HepG2 (cell line): ENCODE measurements around the gene NDUFB11. TPM values are rescaled to one million over a fixed set of nuclear protein-coding genes. Genes with fewer than 3 reads are reported as not detected.

Source experiments
- ATAC-seq: fragments of 200-7000 bp; cut with Tn5 transposase; 3 replicates; pipeline ENCODE4 v1.9.1; 2020; ENCODE audit warnings: mild to moderate bottlenecking, moderate library complexity
- BruUV-seq: library from RNA; stranded (reverse); fragments of 400-500 nt; replicated peaks from 2 replicates; lab custom pipeline; 2021; lab: Mats Ljungman, UMichigan
- CTCF ChIA-PET: fragments of 300-600 bp; formaldehyde crosslinking; extraction: SDS; loops from one replicate; lab custom pipeline; 2021; ENCODE audit warnings: low total read pairs, inconsistent platforms, low intra/inter-chr PET ratio; lab: Yijun Ruan, JAX
- POLR2A ChIA-PET: fragments of 350-600 bp; sonication (Branson Sonifier 250); formaldehyde crosslinking; loops from one replicate; lab custom pipeline; 2020; ENCODE audit warnings: antibody characterized with exemption, inconsistent platforms; lab: Yijun Ruan, JAX
- DNase-seq: peaks from one replicate; pipeline ENCODE4 v3.0.0-alpha.2; 2015; ENCODE audit warnings: low spot score
- FAIRE-seq: peaks from 3 replicates; lab custom pipeline; 2011; peaks lifted over from hg19 to GRCh38; lab: Jason Lieb, UNC
- H2AFZ ChIP-seq: one replicate; pipeline ENCODE4 v1.6.1; 2011; ENCODE audit warnings: low read length, inconsistent platforms
- H3K27ac ChIP-seq: fragments of 300-600 bp; 3 replicates; pipeline ENCODE4 v1.8.0; 2011; ENCODE audit warnings: mixed run types, mild to moderate bottlenecking, mixed read lengths, low read length, inconsistent platforms; ENCODE audit not compliant: insufficient read depth; ENCODE audit errors: extremely low read length
- H3K27me3 ChIP-seq, 2 experiments: fragments of 200-600 bp in 1 of 2; 2 replicates in 1 of 2; 3 replicates in 1 of 2; pipeline versions ENCODE4 v1.6.0 to v1.8.0; 2011; ENCODE audit warnings: low read length in 2 of 2, mild to moderate bottlenecking in 2 of 2, moderate library complexity in 2 of 2, inconsistent platforms in 1 of 2; ENCODE audit not compliant: insufficient read depth in 2 of 2, control insufficient read depth in 1 of 2
- H3K36me3 ChIP-seq, 2 experiments: fragments of 200-600 bp in 1 of 2; replicated peaks in 1 of 2; 2 replicates in 1 of 2; 3 replicates in 1 of 2; pipeline versions ENCODE4 v1.5.1 to v1.8.0; 2011; ENCODE audit warnings: low read length in 2 of 2, inconsistent platforms in 1 of 2; ENCODE audit not compliant: insufficient read depth in 2 of 2, control insufficient read depth in 1 of 2
- H3K4me1 ChIP-seq: 2 replicates; pipeline ENCODE4 v1.5.1; 2012; ENCODE audit warnings: low read length, inconsistent platforms; ENCODE audit not compliant: insufficient read depth
- H3K4me2 ChIP-seq: 2 replicates; pipeline ENCODE4 v1.6.0; 2011; ENCODE audit warnings: low read depth, low read length, inconsistent platforms
- H3K4me3 ChIP-seq, 3 experiments: fragments of 200-600 bp in 1 of 3; sonication (generic), shearing (Covaris generic) in 1 of 3; replicated peaks in 1 of 3; 2 replicates each; pipeline ENCODE4 v1.5.1; 2011 to 2016; ENCODE audit warnings: low read length in 3 of 3, inconsistent platforms in 2 of 3, low read depth in 2 of 3, mild to moderate bottlenecking in 2 of 3, control low read depth in 1 of 3, mixed read lengths in 1 of 3; ENCODE audit not compliant: insufficient read depth in 1 of 3
- H3K79me2 ChIP-seq: one replicate; pipeline ENCODE4 v1.6.1; 2011; ENCODE audit warnings: low read length, inconsistent platforms; ENCODE audit not compliant: insufficient read depth
- H3K9ac ChIP-seq: 2 replicates; pipeline ENCODE4 v1.6.0; 2011; ENCODE audit warnings: mild to moderate bottlenecking, low read depth, low read length, inconsistent platforms; ENCODE audit not compliant: insufficient read depth
- H3K9me3 ChIP-seq: 2 replicates; pipeline ENCODE4 v1.5.1; 2012; ENCODE audit warnings: mild to moderate bottlenecking, low read length
- H4K20me1 ChIP-seq: 2 replicates; pipeline ENCODE4 v1.6.0; 2011; ENCODE audit warnings: inconsistent platforms, mild to moderate bottlenecking, low read length, moderate library complexity; ENCODE audit not compliant: insufficient read depth
- HMGXB3 ChIP-seq: sonication (generic); formaldehyde crosslinking; IDR thresholded peaks from 2 replicates; pipeline ENCODE4 v1.4.0; 2020; ENCODE audit warnings: missing genetic modification reagents, borderline replicate concordance
- HOXD1 ChIP-seq: sonication (generic); formaldehyde crosslinking; IDR thresholded peaks from 2 replicates; pipeline ENCODE4 v1.5.0; 2020; ENCODE audit warnings: missing genetic modification reagents
- JDP2 ChIP-seq: sonication (generic); formaldehyde crosslinking; IDR thresholded peaks from 2 replicates; pipeline ENCODE4 v1.8.1; 2022; ENCODE audit warnings: missing genetic modification reagents, borderline replicate concordance
- RBM39 ChIP-seq: fragments of 200-400 bp; formaldehyde crosslinking; IDR thresholded peaks from one replicate; pipeline ENCODE4 v1.6.1; 2018; ENCODE audit warnings: antibody characterized with exemption, mild to moderate bottlenecking, low read depth, low read length; ENCODE audit not compliant: poor library complexity, severe bottlenecking
- ZNF318 ChIP-seq: sonication (generic); formaldehyde crosslinking; IDR thresholded peaks from 2 replicates; pipeline ENCODE4 v1.4.0; 2020; ENCODE audit warnings: mild to moderate bottlenecking, missing genetic modification reagents
- WGBS: methylation state at CpG from one replicate; pipeline ENCODE4 v1.1.6; 2017; ENCODE audit warnings: low lambda C conversion rate; 5-methylcytosine and 5-hydroxymethylcytosine counted together
- in situ Hi-C: cut with HindIII; loops from 2 replicates; pipeline ENCODE4 v1.10.0; 2017; ENCODE audit warnings: low pct_unique_long_range_greater_than_20kb; ENCODE audit not compliant: extremely low pct_ligation_motif_present
- intact Hi-C: fragments of 100-400 bp; cut with micrococcal nuclease; formaldehyde crosslinking; loops from one replicate; pipeline ENCODE4 v1.10.0; 2022; ENCODE audit not compliant: unreplicated experiment
- polyA plus RNA-seq, 8 experiments: library from polyadenylated mRNA; depleted of rRNA in 3 of 8; stranded (reverse) in 7 of 8; unstranded in 1 of 8; fragments of >200 nt; fragmentation: Illumina TruSeq in 4 of 8; extraction: Trizol in 4 of 8; gene quantifications; 2 replicates each; pipeline versions ENCODE4 v1.2.1 to v1.2.3, GENCODE V29; 2011 to 2016; ENCODE audit warnings: low read depth in 4 of 8, missing spikeins in 1 of 8, mixed read lengths in 1 of 8; ENCODE audit not compliant: insufficient read depth in 1 of 8
- total RNA-seq, 5 experiments: library from RNA; depleted of rRNA; stranded (reverse); fragments of >200 nt; fragmentation: Illumina TruSeq; extraction: Trizol; gene quantifications; 2 replicates each; pipeline ENCODE4 v1.2.3, GENCODE V29; 2016; ENCODE audit warnings: low read depth in 1 of 5

Gene NDUFB11
- total and polyA plus RNA-seq, 2 of the 13 experiments (the other 11 are each of a cell fraction or from before 2014, with no cell fraction given): 46.6 to 100 TPM

- Histone ChIP-seq H2AFZ (no peak overlapping the region), H3K36me3 (peaks cover 0 to 9% of the 10 kb centered on the region in 2 experiments; a peak in 1 of 5 replicates), H3K4me3 (no peak overlapping the region), H3K4me2 (no peak overlapping the region), H3K79me2 (peaks cover 62% of the 10 kb centered on the region)
- intact Hi-C loops: no loop called here
- DNase-seq: no peak
- no peak for FAIRE-seq
- TF ChIP-seq JDP2 (CRISPR knock-in tag): no peak
- TF ChIP-seq RBM39: no peak
- TF ChIP-seq ZNF318 (CRISPR knock-in tag): no peak
- TF ChIP-seq HOXD1: no peak
- no peak for TF ChIP-seq HMGXB3 (CRISPR knock-in tag)
- TF ChIP-seq, all 625 proteins: peak for 0
- Histone ChIP-seq H3K9ac (no peak overlapping the region), H3K27me3 (no peaks in the 10 kb centered on the region), H3K27ac (no peak overlapping the region), H4K20me1 (peaks cover 18% of the 10 kb centered on the region; the same call in 1 of the 2 replicates), H3K4me1 (peaks cover 14% of the 10 kb centered on the region), H3K9me3 (no peaks in the 10 kb centered on the region)
- no TSS peak for BruUV-seq
- ChIA-PET CTCF (no interaction called here), POLR2A (no interaction called here)
- no peak for ATAC-seq
- 87% methylated on average over 2 of the region's 2 CpGs for WGBS
- in situ Hi-C loops: no loop called here
These were observed 4.4 kb upstream of the NDUFB11 start for GRCh38 chrX:47148946-47149345.
